ENCODE measurements around the gene ABLIM3.

Gene ABLIM3

DNA sequence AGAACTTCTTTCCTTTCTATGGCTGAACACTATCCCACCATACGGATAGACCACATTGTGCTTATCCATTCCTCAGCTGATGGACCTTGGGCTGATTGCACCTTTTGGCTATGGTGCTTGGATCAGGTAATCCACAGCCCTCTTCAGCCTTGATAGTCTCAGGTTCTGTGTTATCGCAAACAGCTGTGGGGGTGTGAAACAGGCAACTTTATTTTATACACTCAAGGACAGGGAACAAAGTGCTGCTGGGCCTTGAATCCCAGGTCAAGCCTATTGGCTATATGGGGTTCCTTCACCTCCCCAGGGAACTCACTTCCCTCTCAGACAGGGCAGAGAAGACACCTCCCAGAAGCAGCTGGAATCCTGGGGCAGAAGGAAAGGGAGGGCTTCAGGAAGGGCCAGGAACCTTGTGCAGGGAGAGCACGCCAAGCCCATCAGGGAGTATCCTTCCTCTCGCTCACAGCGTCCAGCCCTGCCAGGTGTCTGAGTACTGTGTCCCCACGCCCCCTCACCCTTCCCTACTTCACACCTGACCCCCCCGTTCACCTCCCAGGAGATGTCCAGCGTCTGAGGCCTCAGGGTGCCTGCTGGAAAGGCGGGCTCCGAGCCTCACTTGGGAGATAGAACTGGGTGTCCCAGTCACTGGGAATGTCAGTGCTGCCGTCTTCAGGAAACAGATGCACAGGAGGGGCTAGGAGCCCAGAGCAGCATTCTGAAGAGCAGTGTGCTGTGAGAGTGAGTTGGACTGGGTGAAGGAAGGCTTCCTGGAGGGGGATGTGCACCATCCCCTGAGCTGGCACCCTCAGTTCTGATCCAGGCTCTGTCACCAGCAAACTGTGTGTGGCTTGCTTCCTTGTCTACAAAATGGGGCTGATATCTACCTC is 163.1 kb downstream of the ABLIM3 start:
- no peak for DNase-seq (ENCODE audit: low read depth in 2 of 2)

DNA sequence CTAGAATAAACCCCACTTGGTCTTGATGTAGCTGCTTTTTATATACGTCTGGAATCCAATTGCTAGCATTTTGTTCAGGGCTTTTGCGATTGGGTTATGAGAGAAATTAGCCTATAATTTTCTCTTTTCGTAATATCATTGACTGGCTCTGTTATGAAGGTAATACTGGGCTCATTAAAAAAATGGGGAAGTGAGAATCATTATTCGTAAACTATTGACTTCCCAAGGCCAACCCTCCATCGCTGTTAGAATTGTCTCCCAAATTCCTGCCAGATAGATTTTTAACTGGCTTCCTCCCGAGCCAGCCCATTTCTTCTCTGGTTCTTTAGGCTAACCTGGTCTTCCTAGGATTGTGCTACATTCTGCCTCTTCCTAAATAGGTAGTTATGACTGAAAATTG is 168.1 kb downstream of the ABLIM3 start:
- no peak for DNase-seq (ENCODE audit: low read depth in 2 of 2)

Measured in stimulated activated CD8-positive, alpha-beta memory T cell treated with anti-CD3 and anti-CD28 coated beads, Interleukin-2, amount 100 ng/mL, for 48 hours (primary cell).